ENCODE results near the gene RICTOR.

- no peak for TF ChIP-seq POLR2A (IDR thresholded peaks at IDR 0.05; ENCODE audit: low read depth, low read length)
- no peak for TF ChIP-seq POLR2AphosphoS5 (IDR thresholded peaks at IDR 0.05; ENCODE audit: insufficient read depth, low read depth, low read length)
- no peak for TF ChIP-seq CTCF (IDR thresholded peaks at IDR 0.05; ENCODE audit: extremely low read depth in 1 of 2, insufficient read depth in 1 of 2, low read depth in 1 of 2, low read length in 2 of 2)
- TF ChIP-seq MAX (IDR thresholded peaks at IDR 0.05; ENCODE audit: insufficient read depth, insufficient read length): no peak
Measured at GRCh38 chr5:38916802-38917201, 157.4 kb downstream of the RICTOR start.
